ENCODE measurements around the gene KCMF1. TPM values are rescaled to one million over a fixed set of nuclear protein-coding genes. Genes with fewer than 3 reads are reported as not detected.

The KCMF1 gene
- total and polyA plus RNA-seq, 10 of the 15 experiments (the other 5 are each of a cell fraction or from before 2014, with no cell fraction given) = 8.4 to 124 (median 43.0) TPM

Small RNA genes lying within 50 kb of the gene (small RNA-seq; reads per million reads assigned to genes)
- not detected for gene AC078974.1

Other genes with a start within 250 kb of the KCMF1 start
- 7.6 and 9.8 TPM in 2 replicates for gene TRABD2A, start 90.1 kb upstream of the KCMF1 start, total RNA-seq (2014; rRNA removed)
- gene TRABD2A, start 90.1 kb upstream of the KCMF1 start, total RNA-seq (2014; rRNA removed; fragmentation: Illumina TruSeq; extraction: Trizol) = 4.7 and 5.1 TPM in 2 replicates
- gene TRABD2A, start 90.1 kb upstream of the KCMF1 start, total RNA-seq (2021) = 5.0 and 5.7 TPM in 2 replicates
- 1.9 and 2.0 TPM in 2 replicates for gene TRABD2A, start 90.1 kb upstream of the KCMF1 start, polyA plus RNA-seq (2011; rRNA removed)
- gene TRABD2A, start 90.1 kb upstream of the KCMF1 start, polyA plus RNA-seq (2014; fragmentation: Illumina TruSeq; extraction: Trizol) = 5.2 and 5.3 TPM in 2 replicates
- 1 to 10 TPM; 1.4 to 2.3 TPM for gene TRABD2A, start 90.1 kb upstream of the KCMF1 start, polyA plus RNA-seq (2014; fragmentation: Nextera tagmentation; extraction: Ambion mirVana)
- gene TRABD2A, start 90.1 kb upstream of the KCMF1 start, polyA plus RNA-seq (2014; rRNA removed) = 6.1 and 6.6 TPM in 2 replicates
- gene TRABD2A, start 90.1 kb upstream of the KCMF1 start, polyA plus RNA-seq (2016; fragmentation: Nextera tagmentation; extraction: Ambion mirVana) = 1 to 10 TPM; 3.0 to 3.1 TPM
- gene TMSB10, start 65.5 kb upstream of the KCMF1 start, total RNA-seq (2014; rRNA removed) = 3,507 and 4,221 TPM in 2 replicates
- gene TMSB10, start 65.5 kb upstream of the KCMF1 start, total RNA-seq (2014; rRNA removed; fragmentation: Illumina TruSeq; extraction: Trizol) = 4,753 and 4,822 TPM in 2 replicates
- 2,058 and 2,139 TPM in 2 replicates for gene TMSB10, start 65.5 kb upstream of the KCMF1 start, total RNA-seq (2021)
- 1,406 and 1,750 TPM in 2 replicates for gene TMSB10, start 65.5 kb upstream of the KCMF1 start, polyA plus RNA-seq (2011; rRNA removed)
- gene TMSB10, start 65.5 kb upstream of the KCMF1 start, polyA plus RNA-seq (2014; fragmentation: Illumina TruSeq; extraction: Trizol) = 3,467 and 4,619 TPM in 2 replicates
- 1,000 to 10,000 TPM; 2,817 to 3,116 TPM for gene TMSB10, start 65.5 kb upstream of the KCMF1 start, polyA plus RNA-seq (2014; fragmentation: Nextera tagmentation; extraction: Ambion mirVana)
- gene TMSB10, start 65.5 kb upstream of the KCMF1 start, polyA plus RNA-seq (2014; rRNA removed) = 3,894 and 4,860 TPM in 2 replicates
- gene TMSB10, start 65.5 kb upstream of the KCMF1 start, polyA plus RNA-seq (2016; fragmentation: Nextera tagmentation; extraction: Ambion mirVana) = 1,000 to 10,000 TPM; 3,322 to 3,441 TPM
- gene TCF7L1, start 162.2 kb downstream of the KCMF1 start, total RNA-seq (2014; rRNA removed) = not detected in 2 replicates
- not detected in 2 replicates for gene TCF7L1, start 162.2 kb downstream of the KCMF1 start, total RNA-seq (2014; rRNA removed; fragmentation: Illumina TruSeq; extraction: Trizol)
- 0.10 TPM in 1 of 2 replicates, not detected in the other for gene TCF7L1, start 162.2 kb downstream of the KCMF1 start, total RNA-seq (2021)
- gene TCF7L1, start 162.2 kb downstream of the KCMF1 start, polyA plus RNA-seq (2011; rRNA removed) = not detected in 2 replicates
- gene TCF7L1, start 162.2 kb downstream of the KCMF1 start, polyA plus RNA-seq (2014; fragmentation: Illumina TruSeq; extraction: Trizol) = 0.03 and 0.05 TPM in 2 replicates
- gene TCF7L1, start 162.2 kb downstream of the KCMF1 start, polyA plus RNA-seq (2014; fragmentation: Nextera tagmentation; extraction: Ambion mirVana) = not detected
- gene TCF7L1, start 162.2 kb downstream of the KCMF1 start, polyA plus RNA-seq (2014; rRNA removed) = not detected in 2 replicates
- gene TCF7L1, start 162.2 kb downstream of the KCMF1 start, polyA plus RNA-seq (2016; fragmentation: Nextera tagmentation; extraction: Ambion mirVana) = under 1 TPM in 1 of 2 experiments, not detected in 1; 0.11 TPM